Duodenal mucosa (tissue), 2 donors: Measurements from ENCODE around the gene TESK1.

Source experiments
- H3K27ac ChIP-seq: one replicate; pipeline ENCODE4 v1.7.0; 2013; ENCODE audit warnings: low read depth, low read length
- H3K27me3 ChIP-seq, 2 donors: one replicate each; pipeline ENCODE4 v1.7.0; 2013; ENCODE audit warnings: low read length in 2 of 2, control low read depth in 1 of 2; ENCODE audit not compliant: insufficient read depth in 2 of 2, control insufficient read depth in 1 of 2
- H3K36me3 ChIP-seq, 2 donors: one replicate each; pipeline ENCODE4 v1.7.0; 2013; ENCODE audit warnings: low read length in 2 of 2, control low read depth in 1 of 2; ENCODE audit not compliant: insufficient read depth in 2 of 2, control insufficient read depth in 1 of 2
- H3K4me1 ChIP-seq, 2 donors: one replicate each; pipeline ENCODE4 v1.7.0; 2013; ENCODE audit warnings: low read length in 2 of 2, control low read depth in 1 of 2; ENCODE audit not compliant: insufficient read depth in 2 of 2, control insufficient read depth in 1 of 2
- H3K4me3 ChIP-seq, 2 donors: one replicate each; pipeline ENCODE4 v1.7.0; 2013; ENCODE audit warnings: low read length in 2 of 2, low read depth in 1 of 2
- H3K9ac ChIP-seq, 2 donors: one replicate each; pipeline ENCODE4 v1.7.0; 2013; ENCODE audit warnings: low read length in 2 of 2, low read depth in 1 of 2
- H3K9me3 ChIP-seq, 2 donors: one replicate each; pipeline ENCODE4 v1.7.0; 2013; ENCODE audit warnings: low read length in 2 of 2, control low read depth in 1 of 2; ENCODE audit not compliant: control insufficient read depth in 1 of 2

Gene TESK1

DNA sequence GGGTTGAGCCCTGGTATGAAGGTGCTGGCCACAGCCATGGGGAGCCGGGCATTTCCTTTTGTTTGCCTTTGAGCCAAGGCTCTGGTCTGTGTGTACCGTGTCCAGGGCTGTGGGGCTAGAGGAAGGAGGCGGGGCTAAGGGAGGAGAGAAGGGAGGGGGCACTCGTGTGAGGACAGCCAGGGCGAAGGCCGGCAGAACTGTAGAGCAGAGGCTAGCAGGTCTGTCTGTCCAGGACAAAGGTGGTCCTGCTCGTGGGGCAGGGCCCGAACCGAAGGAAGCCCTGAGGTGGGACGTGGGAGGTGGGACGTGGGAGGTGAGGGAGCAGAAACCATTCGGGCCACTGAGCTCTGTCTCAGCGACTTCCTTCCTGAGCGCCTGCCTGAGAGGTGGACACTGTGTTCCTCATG is 41.3 kb upstream of the TESK1 start:
- H3K36me3 ChIP-seq, result peaks cover 3 to 6% of the 10 kb centered on the region in 2 donors
- H3K9me3 ChIP-seq, result no peaks in the 10 kb centered on the region
- peaks cover 5% of the 10 kb centered on the region in 2 donors for H3K4me1 ChIP-seq
- H3K4me3 ChIP-seq, result peak overlapping the region in 1 of 2 donors; percentile 17
- H3K27me3 ChIP-seq, result no peaks in the 10 kb centered on the region
- H3K27ac ChIP-seq, result no peak overlapping the region
- H3K9ac ChIP-seq, result no peak overlapping the region

- Histone ChIP-seq H3K4me1 (peaks cover 5 to 8% of the 10 kb centered on the region in 2 donors), H3K9me3 (no peaks in the 10 kb centered on the region), H3K4me3 (no peak overlapping the region), H3K9ac (no peak overlapping the region), H3K36me3 (peaks cover 0 to 3% of the 10 kb centered on the region in 2 donors), H3K27me3 (no peaks in the 10 kb centered on the region), H3K27ac (no peak overlapping the region)
These were observed 40.4 kb upstream of the TESK1 start for GRCh38 chr9:35564658-35565061.

DNA sequence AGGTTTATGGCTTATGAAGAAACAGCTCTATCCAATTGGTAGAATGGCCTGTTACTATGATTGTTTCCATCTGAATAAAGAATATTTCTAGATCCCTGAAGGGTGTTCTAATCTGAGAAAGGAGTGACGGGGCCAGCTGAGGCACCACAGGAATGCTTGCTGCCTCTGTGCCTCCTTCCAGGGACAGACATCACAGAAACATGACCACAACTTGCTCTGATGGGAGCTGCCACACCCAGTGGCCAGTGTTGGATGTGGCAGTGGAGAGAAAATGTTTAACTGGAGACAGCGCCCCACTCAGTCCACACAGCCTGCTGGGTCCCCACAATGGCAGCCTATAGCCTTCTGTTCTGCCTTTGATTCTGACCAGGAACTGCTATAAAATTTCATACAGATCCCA is 38.6 kb upstream of the TESK1 start:
- no peaks in the 10 kb centered on the region for H3K27me3 ChIP-seq
- no peak overlapping the region for H3K9ac ChIP-seq
- H3K9me3 ChIP-seq, result no peaks in the 10 kb centered on the region
- H3K36me3 ChIP-seq, result no peaks in the 10 kb centered on the region
- no peak overlapping the region for H3K4me3 ChIP-seq
- H3K4me1 ChIP-seq, result peaks cover 5 to 9% of the 10 kb centered on the region in 2 donors
- no peak overlapping the region for H3K27ac ChIP-seq

GRCh38 chr9:35568196-35568595 is 36.9 kb upstream of the TESK1 start:
- peaks cover 5% of the 10 kb centered on the region in 2 donors for H3K4me1 ChIP-seq
- H3K36me3 ChIP-seq, result no peaks in the 10 kb centered on the region
- H3K27me3 ChIP-seq, result no peaks in the 10 kb centered on the region
- no peaks in the 10 kb centered on the region for H3K9me3 ChIP-seq
- no peak overlapping the region for H3K9ac ChIP-seq
- H3K27ac ChIP-seq, result no peak overlapping the region
- no peak overlapping the region for H3K4me3 ChIP-seq

DNA sequence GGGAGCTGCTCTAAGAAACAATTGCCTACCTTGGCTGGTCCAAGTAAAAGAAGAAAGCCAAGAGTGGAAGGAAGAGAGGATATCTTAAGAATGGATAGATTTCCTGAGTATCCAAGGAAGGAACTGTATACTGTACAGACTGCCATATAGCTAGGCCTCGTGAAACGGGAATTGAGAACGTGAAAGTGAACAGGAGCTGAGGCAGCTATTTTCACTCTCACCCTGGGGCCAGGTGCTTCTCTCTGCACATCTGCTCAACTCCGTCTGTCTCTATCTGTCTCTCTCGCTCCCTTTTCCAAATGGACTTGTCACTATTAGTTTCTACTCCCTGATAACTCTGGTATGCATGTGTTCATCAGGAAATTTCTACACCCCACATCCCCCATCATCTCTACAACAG is 35.9 kb upstream of the TESK1 start:
- H3K27me3 ChIP-seq, result no peaks in the 10 kb centered on the region
- no peak overlapping the region for H3K27ac ChIP-seq
- no peaks in the 10 kb centered on the region for H3K36me3 ChIP-seq
- no peaks in the 10 kb centered on the region for H3K9me3 ChIP-seq
- no peak overlapping the region for H3K9ac ChIP-seq
- no peak overlapping the region for H3K4me3 ChIP-seq
- H3K4me1 ChIP-seq, result peaks cover under 1 to 4% of the 10 kb centered on the region in 2 donors

- no peak overlapping the region for H3K9ac ChIP-seq
- no peaks in the 10 kb centered on the region for H3K9me3 ChIP-seq
- peaks cover 0 to 4% of the 10 kb centered on the region in 2 donors for H3K4me1 ChIP-seq
- H3K27me3 ChIP-seq, result no peaks in the 10 kb centered on the region
- H3K36me3 ChIP-seq, result no peaks in the 10 kb centered on the region
- no peak overlapping the region for H3K27ac ChIP-seq
- no peak overlapping the region for H3K4me3 ChIP-seq
These were observed 34.2 kb upstream of the TESK1 start for GRCh38 chr9:35570709-35571504.

GRCh38 chr9:35574578-35575122 is 30.4 kb upstream of the TESK1 start:
- Histone ChIP-seq H3K9ac (no peak overlapping the region), H3K4me3 (no peak overlapping the region), H3K27ac (no peak overlapping the region), H3K4me1 (peaks cover 0 to under 1% of the 10 kb centered on the region in 2 donors), H3K36me3 (no peaks in the 10 kb centered on the region), H3K27me3 (no peaks in the 10 kb centered on the region), H3K9me3 (no peaks in the 10 kb centered on the region)

GRCh38 chr9:35575478-35575877 is 29.6 kb upstream of the TESK1 start:
- Histone ChIP-seq H3K9ac (no peak overlapping the region), H3K36me3 (no peaks in the 10 kb centered on the region), H3K4me1 (no peaks in the 10 kb centered on the region), H3K9me3 (peaks cover under 1 to 5% of the 10 kb centered on the region in 2 donors), H3K27ac (no peak overlapping the region), H3K27me3 (no peaks in the 10 kb centered on the region), H3K4me3 (no peak overlapping the region)

- peaks cover 2 to 14% of the 10 kb centered on the region in 2 donors for H3K9me3 ChIP-seq
- no peak overlapping the region for H3K9ac ChIP-seq
- no peak overlapping the region for H3K4me3 ChIP-seq
- H3K27me3 ChIP-seq, result no peaks in the 10 kb centered on the region
- H3K4me1 ChIP-seq, result no peaks in the 10 kb centered on the region
- H3K27ac ChIP-seq, result no peak overlapping the region
- H3K36me3 ChIP-seq, result no peaks in the 10 kb centered on the region
These were observed 27.6 kb upstream of the TESK1 start for GRCh38 chr9:35577486-35577885.

DNA sequence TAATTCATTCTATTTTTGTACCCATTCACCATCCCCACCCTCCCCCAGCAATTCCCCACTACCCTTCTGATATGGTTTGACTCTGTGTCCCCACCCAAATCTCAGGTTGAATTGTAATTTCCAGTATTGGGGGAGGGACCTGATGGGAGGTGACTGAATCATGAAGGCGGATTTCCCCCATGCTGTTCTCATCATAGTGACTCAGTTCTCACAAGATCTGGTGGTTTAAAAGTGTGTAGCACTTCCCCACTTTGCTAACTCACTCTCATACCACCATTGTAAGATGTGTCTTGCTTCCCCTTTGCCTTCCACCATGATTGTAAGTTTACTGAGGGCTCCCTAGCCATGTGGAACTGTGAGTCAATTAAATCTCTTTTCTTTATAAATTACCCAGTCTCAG is 25.9 kb upstream of the TESK1 start:
- no peak overlapping the region for H3K9ac ChIP-seq
- no peaks in the 10 kb centered on the region for H3K4me1 ChIP-seq
- H3K27ac ChIP-seq, result no peak overlapping the region
- no peak overlapping the region for H3K4me3 ChIP-seq
- no peaks in the 10 kb centered on the region for H3K36me3 ChIP-seq
- H3K9me3 ChIP-seq, result peaks cover 2 to 14% of the 10 kb centered on the region in 2 donors
- no peaks in the 10 kb centered on the region for H3K27me3 ChIP-seq
